AG09309 (cell line): ENCODE measurements around the gene ACP4.
"Not testable (repeated sequence)": the region's sequence is repeated elsewhere in the genome, so short reads cannot be mapped to it uniquely, and the experiment has no call there.

Experiments used
- DNase-seq: peaks from one replicate; pipeline ENCODE4 v3.0.0-alpha.2; 2010; ENCODE audit warnings: low read depth
- H3K4me3 ChIP-seq: 2 replicates; pipeline ENCODE4 v1.5.1; 2011; ENCODE audit warnings: mild to moderate bottlenecking, low read depth, low read length, moderate library complexity; ENCODE audit not compliant: control insufficient read depth
- TF ChIP-seq, protein P1 (sequence below): IDR thresholded peaks from 2 replicates; pipeline ENCODE4 v1.5.1; 2011; ENCODE audit warnings: mild to moderate bottlenecking, low read depth, low read length, inconsistent platforms; ENCODE audit not compliant: insufficient read depth, control insufficient read depth; ENCODE audit errors: missing control alignments

Gene ACP4

DNA sequence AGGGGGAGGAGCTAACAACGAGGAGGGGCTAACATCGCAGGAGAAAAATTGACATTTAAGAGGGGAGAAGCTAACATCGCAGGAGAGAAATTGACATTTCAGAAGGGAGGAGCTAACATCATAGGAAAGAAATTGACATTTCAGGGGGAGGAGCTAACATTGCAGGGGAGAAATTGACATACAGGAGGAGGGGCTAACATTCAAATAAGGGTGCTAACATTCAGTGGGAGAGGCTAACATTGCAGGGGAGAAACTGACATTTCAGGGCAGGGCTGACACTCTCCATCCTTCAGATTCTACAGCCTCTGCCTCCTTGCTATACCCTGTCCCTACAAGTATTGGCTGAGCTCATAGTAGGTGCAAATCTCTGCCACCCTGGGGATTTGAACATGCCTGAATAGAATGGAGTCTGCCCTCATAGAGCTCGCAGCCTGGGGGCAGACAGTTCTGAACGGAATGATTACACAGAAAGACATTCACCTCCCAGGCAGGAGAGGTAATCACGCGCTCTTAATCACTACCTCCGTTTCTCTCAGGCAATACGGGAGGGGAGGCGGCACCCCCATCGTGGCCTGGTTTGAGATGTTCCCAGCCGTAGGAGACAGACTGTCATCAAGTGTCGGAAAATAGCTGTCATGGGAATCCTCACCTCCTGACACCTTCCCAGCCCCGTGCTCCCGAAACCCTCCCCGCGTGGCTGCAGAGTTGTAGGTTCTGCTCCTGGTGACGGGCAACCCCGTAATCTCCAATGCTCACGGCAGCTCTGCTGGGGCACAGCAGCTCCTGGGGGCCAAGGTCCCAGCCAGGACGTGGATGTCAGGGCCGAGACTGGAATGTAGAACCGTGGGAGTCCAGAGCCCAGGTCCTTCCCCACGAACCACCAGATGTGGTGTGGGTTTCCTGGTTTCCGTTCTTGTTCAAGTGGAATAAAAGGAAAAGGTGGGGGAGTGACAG lies 10.4 kb upstream of the ACP4 start:
- no peak for DNase-seq
- H3K4me3 ChIP-seq, result no peak overlapping the region
- TF ChIP-seq, protein P1, sequence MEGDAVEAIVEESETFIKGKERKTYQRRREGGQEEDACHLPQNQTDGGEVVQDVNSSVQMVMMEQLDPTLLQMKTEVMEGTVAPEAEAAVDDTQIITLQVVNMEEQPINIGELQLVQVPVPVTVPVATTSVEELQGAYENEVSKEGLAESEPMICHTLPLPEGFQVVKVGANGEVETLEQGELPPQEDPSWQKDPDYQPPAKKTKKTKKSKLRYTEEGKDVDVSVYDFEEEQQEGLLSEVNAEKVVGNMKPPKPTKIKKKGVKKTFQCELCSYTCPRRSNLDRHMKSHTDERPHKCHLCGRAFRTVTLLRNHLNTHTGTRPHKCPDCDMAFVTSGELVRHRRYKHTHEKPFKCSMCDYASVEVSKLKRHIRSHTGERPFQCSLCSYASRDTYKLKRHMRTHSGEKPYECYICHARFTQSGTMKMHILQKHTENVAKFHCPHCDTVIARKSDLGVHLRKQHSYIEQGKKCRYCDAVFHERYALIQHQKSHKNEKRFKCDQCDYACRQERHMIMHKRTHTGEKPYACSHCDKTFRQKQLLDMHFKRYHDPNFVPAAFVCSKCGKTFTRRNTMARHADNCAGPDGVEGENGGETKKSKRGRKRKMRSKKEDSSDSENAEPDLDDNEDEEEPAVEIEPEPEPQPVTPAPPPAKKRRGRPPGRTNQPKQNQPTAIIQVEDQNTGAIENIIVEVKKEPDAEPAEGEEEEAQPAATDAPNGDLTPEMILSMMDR, result no peak

DNA sequence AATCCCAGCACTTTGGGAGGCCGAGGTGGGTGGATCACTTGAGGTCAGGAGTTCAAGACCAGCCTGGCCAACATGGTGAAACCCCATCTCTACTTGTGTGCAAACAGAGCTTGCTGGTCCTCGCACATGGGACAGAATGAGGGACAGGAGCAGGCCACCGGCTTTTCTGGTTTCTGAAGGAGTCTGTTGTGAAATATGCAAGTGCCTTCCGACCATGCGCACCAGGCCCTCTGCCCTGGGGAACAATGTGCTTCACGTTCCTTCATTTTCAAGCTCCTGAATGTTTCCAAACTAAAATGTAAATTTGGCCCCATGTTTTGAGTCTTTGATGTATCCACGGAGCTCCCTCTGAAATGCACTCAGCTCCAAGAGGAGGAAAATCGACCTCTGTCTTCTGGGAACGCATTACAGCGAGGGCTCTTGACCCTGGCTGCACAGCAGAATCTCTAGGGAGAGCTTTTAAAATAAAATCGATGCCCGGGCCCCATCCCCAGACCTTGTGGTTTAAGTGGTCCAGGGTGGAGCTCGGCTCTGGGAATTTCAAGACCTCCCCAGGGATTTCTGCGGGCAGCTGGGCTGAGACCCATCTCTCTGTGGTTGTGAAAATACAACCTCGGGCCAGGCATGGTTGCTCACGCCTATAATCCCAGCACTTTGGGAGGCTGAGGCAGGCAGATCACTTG lies 9.3 kb upstream of the ACP4 start:
- no peak for DNase-seq
- TF ChIP-seq, protein P1, result no peak
- H3K4me3 ChIP-seq, result no peak overlapping the region

DNA sequence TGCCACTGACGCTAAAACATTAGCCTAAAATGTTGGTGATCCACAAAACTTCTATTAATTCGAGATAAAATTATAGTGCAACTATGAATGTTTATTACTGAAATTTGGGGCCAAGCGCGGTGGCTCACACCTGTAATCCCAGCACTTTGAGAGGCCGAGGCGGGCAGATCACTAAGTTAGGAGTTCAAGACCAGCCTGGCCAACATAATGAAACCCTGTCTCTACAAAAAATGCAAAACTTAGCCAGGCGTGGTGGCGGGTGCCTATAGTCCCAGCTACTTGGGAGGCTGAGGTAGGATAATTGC lies 6.4 kb upstream of the ACP4 start:
- DNase-seq, H3K4me3 ChIP-seq: not testable (repeated sequence)

DNA sequence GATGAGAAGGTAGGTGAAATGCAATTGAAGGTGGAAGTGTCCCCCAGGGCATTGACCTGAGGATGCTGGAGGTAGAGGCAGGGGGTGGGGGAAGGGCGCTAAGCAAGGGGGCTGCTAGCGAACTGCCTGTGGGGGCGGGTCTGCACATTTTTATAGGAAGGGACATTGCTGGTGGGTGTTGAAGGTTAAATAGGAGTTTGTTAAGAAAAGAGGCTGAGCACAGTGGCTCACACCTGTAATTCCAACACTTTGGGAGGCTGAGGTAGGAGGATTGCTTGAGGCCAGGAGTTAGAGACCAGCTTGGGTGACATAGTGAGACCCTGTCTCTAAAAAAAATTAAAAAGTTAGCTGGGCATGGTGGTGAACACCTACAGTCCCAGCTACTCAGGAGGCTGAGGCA lies 5.5 kb upstream of the ACP4 start:
- H3K4me3 ChIP-seq, result no peak overlapping the region
- no peak for DNase-seq
- TF ChIP-seq, protein P1, result no peak

DNA sequence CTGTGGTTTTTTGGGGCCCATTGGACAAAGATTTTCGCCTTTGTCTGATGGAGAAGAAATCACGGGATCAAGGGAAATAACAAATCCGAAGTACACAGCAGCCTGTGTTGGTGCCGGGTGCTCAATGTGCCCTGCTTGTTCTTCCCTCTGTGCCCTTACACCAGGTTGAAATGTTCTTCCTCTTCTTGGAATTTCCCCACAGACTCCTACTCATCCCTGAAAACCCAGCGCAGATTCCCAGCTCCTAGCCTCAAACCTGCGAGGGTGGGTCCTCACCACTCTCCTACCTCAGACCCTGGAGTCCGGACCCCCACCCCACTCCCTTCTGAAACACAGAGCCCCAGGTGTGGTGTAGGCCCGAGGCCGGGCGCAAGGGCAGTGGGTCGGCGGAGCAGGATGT lies 4.9 kb upstream of the ACP4 start:
- no peak overlapping the region for H3K4me3 ChIP-seq
- TF ChIP-seq, protein P1, result no peak
- DNase-seq, result no peak

DNA sequence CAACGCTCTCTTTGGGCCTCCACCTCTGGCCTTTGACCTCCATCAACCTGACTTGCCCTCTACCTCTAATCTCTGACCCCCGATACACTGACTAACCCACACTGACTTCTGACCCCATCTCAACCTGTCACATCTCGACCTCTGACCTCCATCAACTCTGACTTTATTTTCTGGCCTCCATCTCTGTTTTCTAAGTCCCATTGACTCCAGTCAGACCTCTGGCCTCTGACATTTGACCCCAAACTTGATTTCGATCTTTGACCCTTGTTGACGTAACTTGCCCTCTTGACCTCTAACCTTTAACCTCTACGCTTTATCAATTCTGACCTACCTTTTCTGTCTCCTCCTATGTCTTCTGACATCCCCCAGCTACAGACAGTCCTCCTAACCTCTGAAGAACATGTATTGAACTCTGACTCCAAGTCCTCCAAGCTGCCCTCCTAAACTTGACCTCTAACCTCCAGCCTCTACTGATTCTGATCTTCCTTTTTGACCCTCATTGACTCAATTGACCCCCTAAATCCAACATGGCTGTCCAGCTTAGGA lies 780 bp downstream of the ACP4 start:
- TF ChIP-seq, protein P1, result no peak
- H3K4me3 ChIP-seq, result no peak overlapping the region
- DNase-seq, result no peak
